ENCODE measurements around the gene AUTS2. TPM values are rescaled to one million over a fixed set of nuclear protein-coding genes. Genes with fewer than 3 reads are reported as not detected.

Gene AUTS2
- polyA plus RNA-seq, 4 donors: 69.8 to 109 (median 76.8) TPM

DNA sequence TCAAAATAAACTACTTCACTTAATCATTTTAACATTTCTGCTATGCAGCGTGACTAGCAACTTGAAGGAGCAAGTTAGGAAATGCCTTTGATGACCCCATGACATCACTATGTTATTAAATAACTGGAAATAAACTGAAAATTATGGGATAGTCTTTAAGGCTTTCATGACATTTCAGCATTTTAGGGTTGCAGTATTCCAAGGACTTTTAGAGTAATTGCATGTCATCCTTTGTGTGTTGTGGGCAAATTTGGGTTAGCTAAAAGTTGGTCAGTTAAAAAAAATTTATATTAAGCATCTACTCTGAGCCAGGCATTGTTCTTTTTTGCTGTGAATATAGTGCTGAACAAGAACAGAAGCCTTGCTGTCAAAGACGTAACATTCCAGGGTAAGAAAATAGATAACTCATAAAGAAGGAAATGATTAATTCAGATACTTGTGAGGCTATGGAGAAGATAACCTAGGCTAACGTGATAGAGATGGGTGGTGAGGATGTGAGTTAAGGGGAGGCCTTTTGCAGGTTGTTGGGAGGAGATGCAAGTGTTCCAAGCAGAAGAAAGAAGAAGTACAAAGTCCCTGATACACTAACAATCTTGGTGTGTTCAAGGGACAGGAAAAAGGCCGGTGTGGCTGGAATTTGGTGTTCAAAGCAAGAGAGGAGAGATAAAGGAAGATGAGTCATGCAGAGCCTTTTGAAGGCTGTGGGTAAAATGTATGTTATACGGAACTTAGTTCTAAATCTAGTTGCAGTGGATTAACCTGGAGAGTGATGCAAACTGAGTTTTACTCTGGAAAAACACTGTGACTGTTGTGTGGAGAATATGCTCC is 610.2 kb downstream of the AUTS2 start:
- no peak for DNase-seq (ENCODE audit: low read depth in 4 of 4, low spot score in 3 of 4)

DNA sequence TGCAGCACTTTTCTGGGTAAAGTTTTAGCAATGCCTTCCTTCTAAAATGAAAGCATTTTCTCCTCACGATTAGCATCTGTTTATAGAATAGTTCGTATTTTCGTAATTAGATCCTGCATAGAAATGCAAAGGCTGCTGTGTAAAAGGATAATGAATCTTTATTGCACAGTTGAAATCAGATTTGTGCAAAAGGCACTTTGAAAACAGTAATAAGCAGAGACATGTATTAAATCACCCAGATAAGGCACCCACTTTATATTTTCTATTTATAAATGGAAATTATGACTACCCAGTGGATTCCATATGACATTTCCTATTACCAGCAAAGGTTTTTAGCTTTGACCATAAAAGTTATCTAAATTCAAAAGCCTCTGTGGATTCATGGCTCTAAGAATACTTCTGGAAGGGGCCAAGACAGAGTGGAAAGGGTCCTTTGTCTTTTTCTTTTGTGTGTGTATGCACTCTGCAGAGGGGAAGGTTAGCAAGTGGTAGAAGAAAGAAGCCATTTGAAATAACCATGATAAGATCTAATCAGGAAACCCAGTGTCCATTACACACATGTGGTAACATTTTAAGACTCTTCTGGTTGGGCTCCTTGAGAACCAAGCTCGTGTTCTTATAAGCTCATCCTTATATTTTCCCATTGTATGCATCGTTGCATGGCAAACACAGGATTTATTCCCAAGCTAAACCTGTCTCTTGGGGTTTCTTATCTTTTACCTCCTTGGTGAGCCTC is 612.1 kb downstream of the AUTS2 start:
- no peak for DNase-seq (ENCODE audit: low read depth in 4 of 4, low spot score in 3 of 4)

DNA sequence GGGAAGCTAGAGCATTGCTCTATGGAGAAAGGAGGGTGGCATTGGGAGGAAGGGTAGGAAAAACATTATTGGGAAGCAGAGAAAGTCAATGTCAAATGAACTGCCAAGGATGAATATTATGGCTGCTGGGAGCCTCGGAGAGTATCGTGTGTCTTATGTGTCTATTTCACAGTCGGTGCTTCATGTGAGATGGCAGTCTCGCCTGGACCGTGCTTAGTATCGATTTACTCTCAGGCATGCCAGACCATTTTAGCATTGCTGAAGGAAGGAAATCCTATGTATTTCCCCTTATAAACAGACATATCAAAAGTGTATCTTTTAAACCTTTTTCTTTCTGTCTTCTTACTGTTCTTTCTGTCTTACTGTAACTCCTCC is 612.6 kb downstream of the AUTS2 start:
- no peak for DNase-seq (ENCODE audit: low read depth in 4 of 4, low spot score in 3 of 4)

DNA sequence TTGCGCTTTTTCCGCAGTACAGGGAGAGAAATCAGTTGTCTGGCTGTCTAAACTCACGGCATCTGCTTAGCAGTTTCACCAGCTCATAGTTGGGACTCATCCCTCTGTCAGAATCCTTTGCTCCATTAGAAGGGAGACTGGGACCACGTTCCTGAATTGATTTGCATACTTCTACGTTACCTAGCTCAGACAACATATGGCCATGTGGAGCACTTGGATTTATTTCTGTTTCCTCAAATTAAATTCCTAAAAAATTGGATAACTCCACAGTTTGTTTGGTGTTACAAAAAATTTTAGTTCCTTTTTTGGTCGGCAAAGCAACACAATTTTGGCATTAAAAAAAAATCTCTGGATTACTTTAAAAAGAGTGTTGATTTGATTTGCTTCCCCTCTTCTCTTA is 614.0 kb downstream of the AUTS2 start:
- DNase-seq (ENCODE audit: low read depth in 4 of 4, low spot score in 3 of 4): no peak

DNA sequence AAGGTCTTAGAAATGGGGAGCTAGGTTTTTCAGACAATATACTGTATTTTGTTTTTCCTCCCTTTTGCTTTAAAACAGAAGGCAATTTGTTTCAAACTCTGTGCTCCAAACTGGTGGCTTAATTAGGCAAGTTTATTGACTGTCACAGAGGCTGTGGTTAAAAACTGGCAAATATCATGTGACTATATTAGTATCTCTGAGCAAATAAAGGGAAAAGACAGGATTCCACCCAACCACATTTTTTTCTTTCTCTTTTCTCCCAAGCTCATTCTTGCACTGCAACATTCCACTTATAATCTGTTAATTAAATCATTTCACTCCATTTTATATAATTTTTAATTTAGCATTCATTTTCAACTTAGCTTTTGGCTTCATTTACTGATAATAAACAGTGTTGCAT is 615.8 kb downstream of the AUTS2 start:
- DNase-seq (ENCODE audit: low read depth in 4 of 4, low spot score in 3 of 4): no peak

DNA sequence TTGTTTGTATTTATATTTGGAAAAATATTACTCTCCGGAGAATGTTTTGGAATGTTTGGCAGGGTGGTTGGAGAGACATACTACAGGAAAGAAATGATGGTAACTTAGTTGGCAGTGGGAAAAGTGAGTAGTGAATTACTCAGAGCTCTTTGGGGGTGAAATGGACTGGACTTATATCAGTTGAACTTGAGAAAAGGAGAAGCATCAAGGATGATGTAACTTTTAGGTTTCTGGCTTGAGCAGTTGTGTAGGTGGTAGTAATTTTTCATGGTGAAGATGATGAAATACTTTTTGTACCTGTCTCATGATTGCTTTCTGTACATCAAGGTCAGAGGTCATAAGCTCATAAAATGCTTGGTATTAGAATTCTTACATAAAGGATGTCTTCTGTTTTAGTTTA is 617.2 kb downstream of the AUTS2 start:
- DNase-seq (ENCODE audit: low read depth in 4 of 4, low spot score in 3 of 4): no peak

DNA sequence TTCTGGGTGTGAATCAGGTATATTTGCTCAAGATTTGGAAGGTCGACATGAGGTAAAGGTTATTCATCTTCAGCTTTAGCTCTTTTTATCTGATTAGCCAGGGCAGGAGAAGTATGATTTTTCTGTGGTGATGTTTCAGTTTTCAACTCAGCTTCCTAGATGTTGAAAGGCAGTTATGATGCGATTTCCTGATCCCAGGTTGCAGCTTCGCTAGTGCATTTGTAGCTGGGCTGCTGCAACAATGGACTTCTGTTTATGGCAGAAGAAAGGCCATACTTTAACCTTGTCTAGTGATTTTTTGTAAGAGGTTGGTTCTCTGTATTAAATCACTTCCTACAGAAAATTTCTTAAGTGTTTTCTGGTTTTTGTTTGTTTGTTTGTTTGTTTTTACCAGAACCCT is 619.3 kb downstream of the AUTS2 start:
- DNase-seq (ENCODE audit: low read depth in 4 of 4, low spot score in 3 of 4): no peak

DNA sequence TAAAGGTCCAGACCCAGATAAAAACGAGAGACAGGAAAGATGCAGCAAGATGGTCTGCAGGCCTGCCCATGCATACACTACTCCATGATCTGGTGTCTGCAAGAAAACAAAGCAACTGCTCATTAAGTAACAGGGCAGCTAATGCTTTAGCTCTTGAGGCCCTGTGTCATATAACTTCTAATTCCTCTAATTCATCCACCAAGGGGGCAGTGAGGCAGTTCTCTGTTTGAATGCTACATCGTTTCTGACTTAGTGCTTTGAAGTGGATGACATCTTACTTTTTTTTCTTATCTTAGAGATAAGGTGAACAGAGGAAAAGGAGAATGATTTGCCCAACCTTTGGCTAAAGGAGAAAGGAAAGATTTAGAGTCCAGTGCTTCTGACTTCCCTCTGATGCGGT is 619.7 kb downstream of the AUTS2 start:
- DNase-seq (ENCODE audit: low read depth in 4 of 4, low spot score in 3 of 4): no peak

DNA sequence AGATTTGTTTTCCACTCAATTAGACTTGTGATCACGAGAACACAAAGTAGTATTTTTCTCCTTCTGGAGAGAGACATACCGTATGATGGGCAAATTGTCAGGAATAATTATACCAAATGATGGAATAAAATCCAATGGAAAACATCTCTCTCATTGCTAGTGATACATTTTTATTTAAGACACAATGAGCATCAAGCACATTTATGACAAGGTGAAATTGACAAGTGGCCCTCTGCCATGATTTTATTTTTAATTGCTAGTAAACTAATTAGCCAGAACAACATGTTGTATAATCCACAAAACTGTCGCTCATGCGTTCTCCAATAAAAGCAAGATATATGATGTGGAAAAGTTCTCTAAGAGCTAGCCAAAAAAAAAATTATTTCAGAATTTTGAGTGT is 620.8 kb downstream of the AUTS2 start:
- DNase-seq (ENCODE audit: low read depth in 4 of 4, low spot score in 3 of 4): no peak

DNA sequence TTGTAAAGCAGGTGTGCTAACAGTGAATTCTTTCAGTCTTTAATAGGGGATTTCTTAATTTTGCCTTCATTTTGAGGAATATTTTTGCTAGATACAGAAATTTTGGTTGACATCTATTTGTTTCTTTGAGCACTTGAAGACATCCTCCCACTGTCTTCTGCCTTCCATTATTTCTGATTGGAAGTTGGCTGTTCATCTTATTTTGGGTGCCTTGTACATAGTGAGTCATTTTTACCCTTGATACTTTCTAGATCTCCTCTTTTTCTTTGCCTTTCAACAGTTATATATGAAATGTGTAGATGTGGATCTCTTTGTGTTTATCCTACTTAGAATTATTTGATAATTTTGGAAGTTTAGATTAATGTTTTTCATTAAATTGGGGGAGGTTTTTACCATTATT is 631.0 kb downstream of the AUTS2 start:
- DNase-seq (ENCODE audit: low read depth in 4 of 4, low spot score in 3 of 4): no peak

DNA sequence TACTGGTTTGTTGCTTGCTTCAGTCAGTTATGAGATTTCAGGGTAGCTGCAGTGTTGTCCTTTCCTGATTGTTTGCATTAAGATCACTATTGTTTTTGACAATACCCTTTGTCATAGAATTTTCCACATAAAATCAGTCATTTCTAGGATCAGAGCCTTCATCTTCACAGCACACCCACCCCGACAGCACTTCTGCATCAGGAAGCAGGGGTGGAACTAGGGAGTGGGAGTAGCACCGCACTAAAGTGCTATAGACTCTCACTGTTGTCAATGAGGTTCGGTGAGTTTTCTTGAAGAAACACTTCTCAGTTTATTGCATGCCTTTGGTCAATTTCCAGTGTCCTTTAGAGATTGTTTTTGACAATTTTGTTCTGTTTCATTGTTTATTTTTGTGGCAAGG is 632.5 kb downstream of the AUTS2 start:
- no peak for DNase-seq (ENCODE audit: low read depth in 4 of 4, low spot score in 3 of 4)

DNA sequence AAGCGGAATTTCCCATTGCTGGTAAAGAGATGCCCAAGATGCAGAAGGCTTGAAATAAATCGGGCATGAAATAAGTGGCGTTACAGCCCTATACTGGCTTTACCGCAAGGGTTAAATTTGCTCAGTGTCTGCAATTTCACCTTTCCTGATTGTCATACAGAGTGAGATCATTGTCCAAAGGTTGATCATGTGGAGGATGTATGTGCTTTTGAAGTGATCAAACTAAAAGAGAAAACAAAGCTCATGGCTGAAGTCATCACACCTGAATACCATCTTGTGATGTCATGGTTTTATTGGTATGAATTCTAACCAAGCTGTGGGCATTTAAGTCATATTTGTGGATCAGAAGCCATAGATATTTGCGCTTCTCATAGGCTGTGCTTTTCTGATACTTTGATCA is 635.5 kb downstream of the AUTS2 start:
- DNase-seq (ENCODE audit: low read depth in 4 of 4, low spot score in 3 of 4): no peak

DNA sequence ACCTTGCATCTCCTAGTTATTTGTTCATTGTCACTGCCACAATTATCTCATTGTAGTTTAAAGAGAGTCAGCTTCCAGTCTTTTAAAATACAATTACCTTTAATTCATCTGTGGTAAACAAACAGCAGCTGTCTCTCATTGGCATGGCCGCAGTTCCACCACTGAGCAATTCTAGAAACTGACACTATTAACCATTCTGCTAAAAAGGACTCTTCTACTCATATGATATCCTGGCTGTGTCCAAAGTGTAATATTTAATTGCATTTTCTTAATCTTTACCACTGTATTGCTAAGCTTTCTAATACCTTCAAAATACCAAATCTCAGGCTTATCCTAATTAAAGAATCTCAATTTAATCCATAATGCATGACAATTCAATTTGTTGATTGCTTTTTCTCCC is 639.0 kb downstream of the AUTS2 start:
- no peak for DNase-seq (ENCODE audit: low read depth in 4 of 4, low spot score in 3 of 4)

DNA sequence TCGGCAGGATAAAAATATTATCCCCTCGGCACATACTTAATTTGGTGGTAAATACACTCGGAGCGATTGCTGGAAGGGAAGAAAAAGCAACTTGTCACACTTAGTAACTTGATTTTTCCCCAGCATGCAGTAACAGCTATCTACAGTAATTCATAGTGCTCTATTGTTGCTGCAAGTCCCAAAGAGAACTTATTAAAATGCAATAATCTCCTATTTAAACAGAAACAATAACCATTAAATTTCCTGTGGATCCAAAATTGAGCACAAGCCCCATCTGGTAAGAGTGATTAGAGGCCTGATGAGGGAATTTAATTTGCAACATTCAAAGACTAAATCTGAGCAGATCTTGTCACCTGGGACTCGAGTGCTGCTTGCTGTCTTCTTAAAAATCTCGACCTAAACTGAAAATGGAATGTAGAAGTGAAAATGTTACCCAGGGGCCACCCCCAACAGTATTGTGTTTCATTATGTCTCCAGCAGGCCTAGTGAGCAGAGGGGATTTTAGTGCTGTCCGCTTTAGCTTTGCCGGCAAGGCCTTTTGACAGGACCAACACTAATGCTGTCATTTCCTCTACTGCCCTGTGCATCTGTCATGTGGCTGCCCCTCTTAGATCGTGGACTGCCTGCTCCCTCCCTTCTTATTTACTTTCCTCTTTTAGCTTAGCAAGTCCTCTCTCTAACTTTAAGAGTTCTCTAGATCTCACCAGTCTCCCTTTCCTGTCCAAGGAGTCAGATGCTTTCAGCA is 639.7 kb downstream of the AUTS2 start:
- DNase-seq (ENCODE audit: low read depth in 4 of 4, low spot score in 3 of 4): no peak

DNA sequence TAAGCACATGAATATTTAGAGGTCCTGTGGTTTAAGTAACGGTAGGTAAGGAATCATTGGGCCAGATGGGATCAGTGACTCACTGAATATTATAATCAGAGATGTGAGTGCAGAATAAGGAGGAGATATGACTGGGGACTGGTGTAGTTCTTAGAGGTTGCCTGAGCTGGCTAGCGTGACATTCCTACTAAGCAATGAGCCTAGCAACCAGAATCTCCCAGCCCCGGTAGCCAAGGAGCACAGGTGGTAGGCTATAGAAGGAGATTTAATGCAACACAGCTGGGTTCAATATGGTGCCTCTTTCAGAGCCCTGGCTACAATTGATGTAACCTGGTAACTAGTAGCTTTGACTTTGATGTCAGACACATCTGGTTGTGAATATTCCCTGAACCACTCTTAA is 641.6 kb downstream of the AUTS2 start:
- no peak for DNase-seq (ENCODE audit: low read depth in 4 of 4, low spot score in 3 of 4)

DNA sequence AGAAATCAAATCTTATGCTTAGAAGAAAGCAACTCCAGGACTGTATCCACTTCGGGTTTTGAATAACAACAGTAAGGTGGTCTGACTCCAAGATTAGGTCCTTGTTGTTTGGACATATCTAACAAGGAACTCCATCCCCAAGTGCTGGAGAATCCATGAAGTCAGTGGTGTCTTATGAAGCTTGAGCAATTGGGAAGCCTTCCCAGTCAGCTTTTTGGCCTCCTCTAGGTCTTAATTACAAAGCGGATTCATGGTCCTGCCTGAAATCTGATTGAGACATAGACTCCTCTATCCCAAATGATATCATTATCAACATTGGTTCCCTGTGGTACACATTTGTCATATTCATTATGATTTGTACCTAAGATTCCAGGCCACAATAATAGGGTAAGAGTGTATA is 642.6 kb downstream of the AUTS2 start:
- DNase-seq (ENCODE audit: low read depth in 4 of 4, low spot score in 3 of 4): no peak

DNA sequence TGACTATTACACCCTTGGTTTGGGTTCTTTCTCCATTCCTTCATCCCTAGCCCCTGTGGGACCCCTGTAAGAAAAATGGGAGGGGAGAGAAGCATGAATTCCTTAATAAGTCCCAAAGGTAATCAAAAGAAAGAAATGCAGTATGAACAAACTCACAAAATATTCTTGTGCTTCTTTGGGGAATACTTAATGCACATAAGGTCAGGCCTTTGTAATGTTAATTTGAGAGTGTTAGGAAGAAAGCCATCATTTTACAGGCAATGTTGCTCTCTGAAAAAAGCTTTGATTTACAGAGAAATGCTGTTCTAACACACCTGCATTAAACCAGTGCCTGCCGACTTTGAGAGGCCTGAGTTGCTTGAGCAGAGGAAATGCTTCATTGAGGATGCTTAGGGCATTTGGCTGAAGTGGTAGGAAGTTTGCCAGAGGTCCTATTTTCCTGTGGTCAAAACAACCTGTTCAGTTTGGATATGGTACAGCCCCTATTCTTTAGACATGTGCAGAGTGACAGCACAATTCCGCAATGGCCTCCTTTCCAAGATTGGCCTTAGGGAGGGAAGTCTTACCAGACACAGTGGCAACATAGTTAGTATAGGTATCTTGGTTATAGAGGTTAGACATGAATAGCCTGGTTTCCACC is 643.4 kb downstream of the AUTS2 start:
- no peak for DNase-seq (ENCODE audit: low read depth in 4 of 4, low spot score in 3 of 4)

DNA sequence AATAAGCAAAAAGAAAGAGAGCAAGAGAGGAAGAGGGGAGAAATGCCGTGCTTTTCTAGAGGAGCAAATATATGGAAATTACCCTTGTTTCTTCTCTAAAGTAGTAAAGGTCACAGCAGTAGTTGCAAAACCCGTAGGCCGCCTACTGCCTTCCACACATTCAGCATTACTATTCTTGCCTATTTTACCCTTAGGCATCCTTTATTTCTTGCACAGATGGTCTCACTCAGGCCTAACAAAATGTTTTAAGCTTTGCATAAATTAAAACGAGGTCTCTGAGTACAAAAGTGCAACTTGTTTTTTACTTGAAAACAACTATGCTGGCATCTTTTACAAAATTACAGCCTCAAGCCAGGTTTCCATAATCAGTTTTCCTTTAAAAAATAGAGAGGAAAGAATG is 644.6 kb downstream of the AUTS2 start:
- no peak for DNase-seq (ENCODE audit: low read depth in 4 of 4, low spot score in 3 of 4)

DNA sequence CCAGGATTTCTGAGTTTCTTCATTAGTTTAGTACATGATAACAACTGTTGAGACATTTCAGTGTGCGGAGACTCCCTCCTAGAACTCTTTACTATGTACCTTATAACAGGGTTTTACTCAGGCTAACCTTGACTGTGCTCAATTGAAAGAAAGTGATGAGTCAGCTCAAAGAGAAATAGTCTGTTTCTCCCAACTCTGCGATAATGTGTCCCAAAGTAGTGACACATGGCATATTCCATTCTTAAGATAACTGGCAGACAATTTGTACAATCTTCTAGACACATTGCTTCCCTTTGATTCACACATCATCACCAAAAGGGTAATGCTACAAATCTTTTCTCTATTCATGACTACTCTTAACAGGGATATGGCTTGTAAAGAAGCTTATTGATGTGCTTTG is 645.2 kb downstream of the AUTS2 start:
- DNase-seq (ENCODE audit: low read depth in 4 of 4, low spot score in 3 of 4): no peak

DNA sequence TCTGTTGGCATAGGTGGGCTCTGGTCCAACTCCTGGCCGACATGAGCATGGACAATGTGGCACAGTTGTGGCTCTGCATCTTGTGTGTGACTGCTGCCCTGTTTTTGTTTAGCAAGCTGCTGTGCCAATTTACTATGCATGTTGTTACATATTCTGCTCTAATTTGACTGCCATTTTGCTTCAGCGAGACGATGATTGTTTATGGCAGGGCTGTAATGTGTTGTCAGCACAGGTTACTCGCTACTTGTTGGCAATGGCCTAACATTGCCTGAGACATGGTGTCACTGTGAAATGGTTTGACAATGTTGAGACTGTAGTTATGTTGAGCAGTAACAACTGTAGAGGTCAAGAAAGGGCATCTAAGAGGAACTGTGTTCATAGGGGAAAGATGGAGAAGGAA is 659.6 kb downstream of the AUTS2 start:
- DNase-seq (ENCODE audit: low read depth in 4 of 4, low spot score in 3 of 4): no peak

DNA sequence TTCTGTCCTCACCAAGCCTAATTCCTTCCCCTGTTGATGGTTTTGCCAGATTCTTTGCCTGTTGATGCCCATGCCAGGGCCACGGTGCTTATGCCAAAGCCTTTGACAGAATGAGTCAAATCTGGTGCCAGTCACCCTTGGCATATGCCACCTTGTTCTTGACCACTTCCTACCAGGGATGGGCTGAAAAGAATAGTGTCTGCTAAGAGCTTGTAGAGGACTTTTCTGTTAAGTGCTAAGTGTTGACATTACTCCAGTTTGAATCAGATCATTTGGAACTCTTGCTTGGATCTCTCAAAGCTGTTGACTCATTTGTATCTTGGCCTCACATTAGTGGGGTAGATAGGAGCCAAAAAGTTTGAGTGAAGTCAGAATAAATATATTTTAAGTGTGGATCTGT is 661.2 kb downstream of the AUTS2 start:
- DNase-seq (ENCODE audit: low read depth in 4 of 4, low spot score in 3 of 4): no peak

Measured in left renal pelvis (tissue), 4 donors.